IPS-18c (cell line): ENCODE results near the gene POLE.
A peak's percentile ranks its signal among the peaks of the same experiment; 100 is the strongest.

ENCODE experiments used
- H3K4me3 ChIP-seq: 2 replicates; pipeline ENCODE4 v1.7.0; 2013; ENCODE audit warnings: low read depth, mild to moderate bottlenecking, low read length, moderate library complexity; ENCODE audit not compliant: insufficient read depth
- H3K9me3 ChIP-seq: one replicate; pipeline ENCODE4 v1.6.1; 2013; ENCODE audit warnings: mild to moderate bottlenecking, low read length, moderate library complexity; ENCODE audit not compliant: control insufficient read depth, insufficient read depth

Gene POLE

GRCh38 chr12:132586929-132587328, 100.2 kb downstream of the POLE start:
- H3K9me3 ChIP-seq: no peaks in the 10 kb centered on the region
- no peak overlapping the region for H3K4me3 ChIP-seq

- no peak overlapping the region for H3K4me3 ChIP-seq
- H3K9me3 ChIP-seq: no peaks in the 10 kb centered on the region
These were observed 102.0 kb downstream of the POLE start for GRCh38 chr12:132585177-132585576.

- no peak overlapping the region for H3K4me3 ChIP-seq
- no peaks in the 10 kb centered on the region for H3K9me3 ChIP-seq
These were observed 102.7 kb downstream of the POLE start for GRCh38 chr12:132584429-132584828.

- peak overlapping the region; percentile 34; the same call in 1 of the 2 replicates for H3K4me3 ChIP-seq
- H3K9me3 ChIP-seq: no peaks in the 10 kb centered on the region
These were observed 103.4 kb downstream of the POLE start for GRCh38 chr12:132583736-132584135.

GRCh38 chr12:132583411-132583710, 103.8 kb downstream of the POLE start:
- H3K9me3 ChIP-seq: no peaks in the 10 kb centered on the region
- peak overlapping the region; percentile 34; the same call in 1 of the 2 replicates for H3K4me3 ChIP-seq

- Histone ChIP-seq H3K9me3 (no peaks in the 10 kb centered on the region), H3K4me3 (peak overlapping the region; percentile 44)
These were observed 104.3 kb downstream of the POLE start for GRCh38 chr12:132582582-132583410.

- Histone ChIP-seq H3K4me3 (peak overlapping the region; percentile 44), H3K9me3 (no peaks in the 10 kb centered on the region)
These were observed 105.1 kb downstream of the POLE start for GRCh38 chr12:132582058-132582420.

GRCh38 chr12:132581348-132582057, 105.6 kb downstream of the POLE start:
- no peaks in the 10 kb centered on the region for H3K9me3 ChIP-seq
- H3K4me3 ChIP-seq: peak overlapping the region; percentile 44; the same call in 1 of the 2 replicates

- H3K9me3 ChIP-seq: no peaks in the 10 kb centered on the region
- H3K4me3 ChIP-seq: no peak overlapping the region
These were observed 106.3 kb downstream of the POLE start for GRCh38 chr12:132580701-132581292.

GRCh38 chr12:132579744-132580143, 107.4 kb downstream of the POLE start:
- Histone ChIP-seq H3K9me3 (no peaks in the 10 kb centered on the region), H3K4me3 (no peak overlapping the region)

- no peaks in the 10 kb centered on the region for H3K9me3 ChIP-seq
- H3K4me3 ChIP-seq: no peak overlapping the region
These were observed 108.3 kb downstream of the POLE start for GRCh38 chr12:132578826-132579225.

- no peak overlapping the region for H3K4me3 ChIP-seq
- no peaks in the 10 kb centered on the region for H3K9me3 ChIP-seq
These were observed 109.0 kb downstream of the POLE start for GRCh38 chr12:132578118-132578517.

- no peak overlapping the region for H3K4me3 ChIP-seq
- no peaks in the 10 kb centered on the region for H3K9me3 ChIP-seq
These were observed 109.8 kb downstream of the POLE start for GRCh38 chr12:132577191-132577920.

GRCh38 chr12:132576701-132577100, 110.4 kb downstream of the POLE start:
- Histone ChIP-seq H3K9me3 (no peaks in the 10 kb centered on the region), H3K4me3 (no peak overlapping the region)

- no peaks in the 10 kb centered on the region for H3K9me3 ChIP-seq
These were observed 111.5 kb downstream of the POLE start for GRCh38 chr12:132575661-132576060.

GRCh38 chr12:132574271-132574996, 112.7 kb downstream of the POLE start:
- no peak overlapping the region for H3K4me3 ChIP-seq
- H3K9me3 ChIP-seq: no peaks in the 10 kb centered on the region

More at GRCh38 chr12:132575661-132576060, 111.5 kb downstream of the POLE start:
- H3K4me3 ChIP-seq: no peak overlapping the region
